ENCODE data around the gene LRRFIP1.

Gene LRRFIP1

GRCh38 chr2:237623428-237624403 is 3.7 kb upstream of the LRRFIP1 start:
- DNase-seq, result no peak

- DNase-seq, result no peak
These were observed 2.8 kb upstream of the LRRFIP1 start for GRCh38 chr2:237624565-237624964.

GRCh38 chr2:237625216-237625705 is 2.1 kb upstream of the LRRFIP1 start:
- no peak for DNase-seq

- no peak for DNase-seq
These were observed 1.6 kb upstream of the LRRFIP1 start for GRCh38 chr2:237625777-237626176.

GRCh38 chr2:237626813-237627440 is 460 bp upstream of the LRRFIP1 start:
- DNase-seq, result no peak

GRCh38 chr2:237628247-237629187 is 1.1 kb downstream of the LRRFIP1 start:
- no peak for DNase-seq

GRCh38 chr2:237629188-237629534 is 1.8 kb downstream of the LRRFIP1 start:
- no peak for DNase-seq

- DNase-seq, result no peak
These were observed 2.4 kb downstream of the LRRFIP1 start for GRCh38 chr2:237629739-237630138.

GRCh38 chr2:237630216-237631000 is 3.0 kb downstream of the LRRFIP1 start:
- DNase-seq, result no peak

- no peak for DNase-seq
These were observed 3.8 kb downstream of the LRRFIP1 start for GRCh38 chr2:237631007-237631785.

- no peak for DNase-seq
These were observed 4.6 kb downstream of the LRRFIP1 start for GRCh38 chr2:237631801-237632585.

GRCh38 chr2:237633061-237633561 is 5.7 kb downstream of the LRRFIP1 start:
- DNase-seq, result no peak

GRCh38 chr2:237636578-237636977 is 9.2 kb downstream of the LRRFIP1 start:
- peak; percentile 24 for DNase-seq

GRCh38 chr2:237637429-237638135 is 10.2 kb downstream of the LRRFIP1 start:
- DNase-seq, result no peak

GRCh38 chr2:237638176-237638575 is 10.8 kb downstream of the LRRFIP1 start:
- no peak for DNase-seq

- DNase-seq, result no peak
These were observed 11.9 kb downstream of the LRRFIP1 start for GRCh38 chr2:237639052-237639835.

GRCh38 chr2:237639836-237640220 is 12.4 kb downstream of the LRRFIP1 start:
- no peak for DNase-seq

- no peak for DNase-seq
These were observed 13.2 kb downstream of the LRRFIP1 start for GRCh38 chr2:237640493-237640998.
